T-helper 2 cell treated with Interferon-gamma antibody and Interleukin-4, amounts not matched to agents 5 μg/mL and 100 μg/mL, for 36 hours (primary cell): ENCODE data around the gene LYSMD1.
"Not testable (repeated sequence)": the region's sequence is repeated elsewhere in the genome, so short reads cannot be mapped to it uniquely, and the experiment has no call there.

Experiments used
- DNase-seq: peaks from one replicate; pipeline ENCODE4 v3.0.0; 2021; ENCODE audit warnings: low spot score
- H3K27ac Mint-ChIP-seq: one replicate; pipeline ENCODE4 v1.8.0; 2021; ENCODE audit warnings: mild to moderate bottlenecking, mixed read lengths
- H3K27me3 Mint-ChIP-seq: one replicate; pipeline ENCODE4 v1.8.0; 2021; ENCODE audit warnings: low read depth, mixed read lengths
- H3K36me3 Mint-ChIP-seq: one replicate; pipeline ENCODE4 v1.8.0; 2021; ENCODE audit warnings: low read depth, mixed read lengths
- H3K4me1 Mint-ChIP-seq: one replicate; pipeline ENCODE4 v1.8.0; 2021; ENCODE audit warnings: low read depth, mixed read lengths
- H3K4me3 Mint-ChIP-seq: one replicate; pipeline ENCODE4 v1.8.0; 2022; ENCODE audit warnings: mild to moderate bottlenecking, moderate library complexity, mixed read lengths
- H3K9me3 Mint-ChIP-seq: one replicate; pipeline ENCODE4 v1.8.0; 2021; ENCODE audit warnings: mixed read lengths

Gene LYSMD1, protein sequence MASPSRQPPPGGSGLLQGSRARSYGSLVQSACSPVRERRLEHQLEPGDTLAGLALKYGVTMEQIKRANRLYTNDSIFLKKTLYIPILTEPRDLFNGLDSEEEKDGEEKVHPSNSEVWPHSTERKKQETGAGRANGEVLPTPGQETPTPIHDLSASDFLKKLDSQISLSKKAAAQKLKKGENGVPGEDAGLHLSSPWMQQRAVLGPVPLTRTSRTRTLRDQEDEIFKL

DNA sequence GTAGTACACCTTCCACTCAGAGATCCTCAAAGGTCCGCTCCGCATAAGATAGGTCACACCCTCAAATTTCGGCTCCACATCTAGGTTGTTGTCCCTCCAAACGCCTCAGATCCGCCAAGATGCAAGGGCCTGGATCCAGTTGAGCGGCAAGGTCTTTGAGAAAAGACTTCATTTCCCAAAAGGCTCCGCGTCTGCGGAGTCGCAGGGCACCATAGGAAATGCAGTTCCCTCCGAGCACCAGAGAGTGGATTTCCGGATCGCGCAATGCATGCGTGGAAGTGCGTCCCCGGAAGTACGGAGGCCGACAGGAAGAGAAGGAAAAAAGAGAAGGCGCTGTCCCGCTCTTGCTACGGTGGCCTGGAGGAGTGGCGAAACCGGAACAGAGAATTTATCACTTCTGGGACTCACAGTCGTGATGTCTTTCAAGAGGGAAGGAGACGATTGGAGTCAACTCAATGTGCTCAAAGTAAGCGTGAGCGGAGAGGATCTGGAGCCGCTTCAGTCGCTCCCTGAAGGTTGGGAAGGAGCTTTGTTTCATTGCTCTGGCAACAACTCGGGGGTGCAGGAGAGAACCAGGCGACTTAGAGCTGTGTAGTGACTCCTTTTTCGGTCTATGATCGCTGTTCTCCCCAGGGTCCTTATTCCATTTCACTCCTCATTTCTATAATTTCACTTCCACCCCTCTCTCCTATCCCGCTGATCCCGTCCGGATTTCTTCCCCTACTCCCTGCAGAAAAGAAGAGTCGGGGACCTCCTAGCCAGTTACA is at the start of gene LYSMD1, which contains the start of gene SCNM1:
Gene LYSMD1, minus strand, starts transcription at position 165 of the 767 bp plus-strand sequence. CDS start 644 bp downstream, outside the sequence.
Gene SCNM1, plus strand, starts transcription at position 407 of the 767 bp plus-strand sequence. Its CDS starts 9 bp downstream, at position 416.
- peaks cover 34% of the 10 kb centered on the region for H3K4me1 Mint-ChIP-seq
- H3K27me3 Mint-ChIP-seq, result peaks cover 2% of the 10 kb centered on the region
- DNase-seq, result peak; percentile 97
- no peaks in the 10 kb centered on the region for H3K9me3 Mint-ChIP-seq
- peak within 1 kb of the TSS; percentile 91 for H3K4me3 Mint-ChIP-seq
- peak within 1 kb of the TSS; percentile 92 for H3K27ac Mint-ChIP-seq
- H3K36me3 Mint-ChIP-seq, result peaks cover 42% of the 10 kb centered on the region

DNA sequence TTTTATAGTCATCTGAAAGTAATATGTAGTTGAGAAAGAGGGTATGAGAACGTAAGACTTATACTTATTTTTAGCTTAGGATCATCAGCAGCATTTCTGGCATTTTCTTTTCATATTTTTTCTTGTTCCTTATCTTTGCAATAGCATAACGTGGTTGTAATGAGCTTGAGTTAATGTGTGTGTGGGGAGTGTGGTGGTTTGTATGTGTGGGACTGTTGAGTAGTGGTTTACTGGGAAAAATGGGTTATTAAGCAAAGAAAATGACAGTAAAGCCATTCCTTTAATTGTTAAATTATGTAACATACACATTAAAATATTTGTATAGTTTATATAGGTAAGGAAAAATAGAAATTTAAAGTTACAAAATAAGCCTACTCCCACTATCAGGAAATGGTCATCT is 47.9 kb upstream of the LYSMD1 start:
- Mint-ChIP-seq H3K4me1 (peaks cover 32% of the 10 kb centered on the region), H3K27me3 (no peaks in the 10 kb centered on the region), H3K4me3 (no peak overlapping the region), H3K27ac (no peak overlapping the region), H3K36me3 (peaks cover 26% of the 10 kb centered on the region), H3K9me3 (no peaks in the 10 kb centered on the region)
- no peak for DNase-seq

DNA sequence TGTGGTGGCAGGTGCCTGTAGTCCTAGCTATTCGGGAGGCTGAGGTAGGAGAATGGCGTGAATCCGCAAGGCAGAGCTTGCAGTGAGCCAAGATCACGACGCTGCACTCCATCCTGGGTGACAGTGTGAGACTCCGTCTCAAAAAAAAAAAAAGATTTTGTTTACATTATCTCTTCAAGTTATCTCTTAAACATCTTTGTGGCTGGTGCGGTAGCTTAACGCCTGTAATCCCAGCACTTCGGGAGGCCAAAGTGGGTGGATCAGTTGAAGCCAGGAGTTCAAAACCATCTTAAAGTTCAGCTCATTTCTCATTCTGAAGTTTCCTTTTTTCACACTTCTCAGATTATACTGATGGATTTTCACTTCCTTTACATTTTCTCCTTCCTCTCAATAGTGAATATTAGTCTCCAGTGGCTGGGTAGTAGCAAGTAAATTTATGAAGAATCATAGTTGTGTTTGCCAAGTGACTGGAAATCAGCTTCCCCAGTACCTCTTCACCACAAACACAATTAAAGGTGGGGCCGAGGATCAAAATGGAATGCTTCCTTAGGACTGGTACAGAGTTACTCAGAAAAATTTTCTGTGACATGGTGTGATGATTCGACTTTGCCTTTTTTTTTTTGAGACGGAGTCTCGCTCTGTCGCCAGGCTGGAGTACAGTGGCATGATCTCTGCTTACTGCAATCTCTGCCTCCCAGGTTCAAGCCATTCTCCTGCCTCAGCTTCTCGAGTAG is 46.4 kb upstream of the LYSMD1 start:
- Mint-ChIP-seq H3K4me3 (peak overlapping the region; percentile 81), H3K4me1 (peaks cover 32% of the 10 kb centered on the region), H3K27me3 (no peaks in the 10 kb centered on the region), H3K36me3 (peaks cover 33% of the 10 kb centered on the region), H3K9me3 (no peaks in the 10 kb centered on the region), H3K27ac (peak overlapping the region; percentile 89)
- DNase-seq, result peak; percentile 47

DNA sequence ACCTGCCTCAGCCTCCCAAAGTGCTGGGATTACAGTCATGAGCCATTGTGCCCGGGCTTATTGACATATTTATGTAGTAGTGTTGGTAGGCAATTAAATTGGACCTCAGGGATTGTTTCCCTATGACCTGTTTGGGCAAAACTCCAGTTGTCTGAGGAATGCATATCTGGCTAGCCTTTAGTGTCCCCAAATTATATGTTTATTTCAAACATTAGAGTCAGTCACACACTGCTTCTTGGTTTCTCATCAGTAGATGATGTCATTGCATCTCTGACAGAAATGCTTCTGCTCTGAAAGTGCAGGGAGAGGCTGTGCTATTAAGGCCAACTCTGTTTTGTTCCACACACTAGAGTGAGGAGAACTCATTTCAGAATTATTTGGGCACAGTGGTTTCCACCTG is 45.1 kb upstream of the LYSMD1 start:
- DNase-seq, result no peak
- H3K36me3 Mint-ChIP-seq, result peaks cover 39% of the 10 kb centered on the region
- peaks cover 28% of the 10 kb centered on the region for H3K4me1 Mint-ChIP-seq
- peak overlapping the region; percentile 49 for H3K27ac Mint-ChIP-seq
- H3K27me3 Mint-ChIP-seq, result no peaks in the 10 kb centered on the region
- peak overlapping the region; percentile 46 for H3K4me3 Mint-ChIP-seq
- no peaks in the 10 kb centered on the region for H3K9me3 Mint-ChIP-seq

DNA sequence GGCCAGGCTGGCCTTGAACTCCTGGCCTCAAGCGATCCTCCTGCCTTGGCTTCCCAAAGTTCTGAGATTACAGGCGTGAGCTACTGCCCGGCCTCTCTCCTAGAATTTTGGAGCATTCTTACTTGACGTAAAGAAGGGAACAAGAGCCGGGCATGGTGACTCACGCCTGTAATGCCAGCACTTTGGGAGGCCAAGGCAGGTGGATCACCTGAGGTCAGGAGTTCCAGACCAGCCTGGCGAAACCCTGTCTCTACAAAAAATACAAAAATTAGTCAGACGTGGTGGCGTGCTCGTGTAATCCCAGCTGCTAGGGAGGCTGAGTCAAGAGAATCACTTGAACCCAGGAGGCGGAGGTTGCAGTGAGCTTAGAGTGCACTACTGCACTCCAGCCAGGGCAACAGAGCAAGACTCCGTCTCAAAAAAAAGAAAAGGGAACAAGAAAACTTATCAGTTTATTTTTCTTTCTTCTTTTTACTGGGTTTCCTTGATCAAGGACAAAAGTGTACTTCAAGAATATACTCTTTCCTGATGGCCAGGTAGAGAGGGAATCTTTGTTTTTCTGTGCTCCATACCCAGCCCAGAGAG is 39.8 kb upstream of the LYSMD1 start:
- Mint-ChIP-seq H3K4me1 (peaks cover 13% of the 10 kb centered on the region), H3K36me3 (peaks cover 28% of the 10 kb centered on the region)
- not testable (repeated sequence) for H3K9me3 Mint-ChIP-seq, H3K27ac Mint-ChIP-seq, H3K4me3 Mint-ChIP-seq, H3K27me3 Mint-ChIP-seq, DNase-seq

DNA sequence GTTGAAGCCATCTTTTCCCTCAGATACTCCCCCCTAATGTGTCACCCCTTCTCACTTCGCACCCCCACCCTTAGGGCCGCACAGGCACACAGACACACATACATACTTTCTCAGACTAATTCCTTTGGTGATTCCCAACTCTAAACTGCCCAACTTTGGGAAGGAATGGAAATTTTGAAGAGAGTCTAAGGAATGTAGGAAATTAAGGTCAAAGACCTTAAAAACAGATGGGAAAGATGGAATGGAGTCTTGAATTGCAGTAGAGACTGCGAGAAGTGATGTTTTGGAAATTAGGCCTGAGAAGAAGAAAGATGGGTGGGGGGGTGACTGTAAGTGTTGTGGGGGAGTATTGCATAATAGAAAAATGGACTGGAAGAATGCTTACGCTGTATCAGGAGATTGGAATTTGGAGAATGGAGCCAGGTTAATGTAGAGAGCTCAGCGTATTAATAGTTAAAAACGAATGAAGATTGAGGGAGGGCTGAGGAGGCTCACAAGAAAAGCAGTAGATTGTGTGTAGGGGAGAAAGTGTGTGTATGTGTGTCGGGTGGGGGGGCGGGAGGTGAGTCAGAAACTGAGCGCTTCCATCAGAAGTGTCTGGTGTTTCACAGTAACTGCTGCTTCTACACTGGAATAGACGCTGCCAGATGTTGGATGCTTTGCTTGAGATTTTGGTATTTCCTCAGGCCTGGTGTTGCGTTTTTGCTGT is 34.3 kb upstream of the LYSMD1 start:
- DNase-seq, result no peak
- Mint-ChIP-seq H3K4me1 (peaks cover 34% of the 10 kb centered on the region), H3K36me3 (peaks cover 17% of the 10 kb centered on the region)

DNA sequence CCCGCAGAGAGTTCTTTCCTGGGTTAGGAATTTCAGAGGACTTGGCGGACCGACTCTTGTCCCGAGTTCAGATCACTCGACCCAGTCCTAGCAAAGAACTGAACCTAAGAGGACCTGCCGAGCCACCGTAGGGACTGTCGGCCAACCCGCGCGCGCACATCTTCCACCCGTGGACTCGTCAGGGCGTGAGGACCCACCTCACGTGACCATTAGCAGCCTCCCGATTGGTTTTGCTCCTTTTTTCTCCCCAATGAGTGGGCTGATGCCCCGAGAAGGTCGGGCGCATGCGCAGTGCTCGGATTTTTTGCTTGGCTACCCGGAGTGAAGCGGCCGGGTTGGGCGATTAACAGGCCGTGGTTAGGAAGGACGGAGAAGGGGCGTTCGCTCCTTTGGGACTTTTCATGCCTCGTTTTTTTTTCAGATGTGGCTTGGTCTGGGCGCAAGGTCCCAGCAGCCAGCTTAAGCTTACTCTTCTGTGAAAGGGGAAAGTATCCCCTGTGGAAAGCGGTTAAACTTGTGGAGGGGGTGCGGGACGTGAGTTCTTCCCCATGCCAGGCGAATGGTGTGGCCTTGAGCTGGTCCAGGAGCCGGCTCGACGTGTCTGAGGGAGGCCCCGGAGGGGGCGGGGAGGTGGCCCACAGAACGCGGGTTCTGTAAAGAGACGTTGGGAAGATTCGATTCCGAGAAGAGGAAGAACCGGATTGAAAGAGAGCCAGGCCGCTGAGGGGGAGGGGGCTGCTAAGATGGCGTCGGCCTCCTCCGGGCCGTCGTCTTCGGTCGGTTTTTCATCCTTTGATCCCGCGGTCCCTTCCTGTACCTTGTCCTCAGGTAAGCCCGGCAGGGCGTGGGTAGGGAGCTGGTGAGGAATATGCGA is 32.8 kb upstream of the LYSMD1 start, which contains the start of gene PIP5K1A:
Gene PIP5K1A, plus strand, starts transcription at position 299 of the 874 bp plus-strand sequence. Its CDS starts 445 bp downstream, at position 744.
- Mint-ChIP-seq H3K27me3 (peaks cover 4% of the 10 kb centered on the region), H3K4me3 (peak within 1 kb of the TSS; percentile 99), H3K27ac (peak within 1 kb of the TSS; percentile 93), H3K36me3 (peaks cover 17% of the 10 kb centered on the region), H3K4me1 (peaks cover 32% of the 10 kb centered on the region), H3K9me3 (no peaks in the 10 kb centered on the region)
- DNase-seq, result peak; percentile 96

More for the DNA sequence above, 34.3 kb upstream of the LYSMD1 start:
- Mint-ChIP-seq H3K27ac (peak overlapping the region; percentile 93), H3K9me3 (no peaks in the 10 kb centered on the region), H3K4me3 (peak overlapping the region; percentile 99), H3K27me3 (no peaks in the 10 kb centered on the region)

DNA sequence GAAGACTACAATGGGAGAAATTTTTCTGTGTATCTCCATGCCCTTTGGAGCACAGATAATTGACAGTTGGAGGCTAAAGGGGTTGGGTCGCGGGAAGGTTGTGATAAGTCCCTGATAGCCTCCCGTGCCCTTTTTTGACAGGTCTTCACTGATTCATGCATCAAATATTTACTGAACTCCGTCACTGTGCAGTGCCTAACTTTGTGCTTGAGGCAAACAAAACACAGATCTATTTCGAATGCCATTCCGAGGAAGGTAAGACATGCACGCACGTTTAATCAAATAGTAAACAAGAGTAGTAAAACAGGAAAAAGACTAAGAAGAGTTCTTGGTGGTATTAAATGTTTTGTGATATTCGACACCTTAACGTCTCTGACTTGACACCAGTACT is 32.2 kb upstream of the LYSMD1 start:
- no peaks in the 10 kb centered on the region for H3K9me3 Mint-ChIP-seq
- H3K4me1 Mint-ChIP-seq, result peaks cover 32% of the 10 kb centered on the region
- peaks cover 6% of the 10 kb centered on the region for H3K27me3 Mint-ChIP-seq
- peak overlapping the region; percentile 93 for H3K27ac Mint-ChIP-seq
- DNase-seq, result no peak
- peak overlapping the region; percentile 99 for H3K4me3 Mint-ChIP-seq
- H3K36me3 Mint-ChIP-seq, result peaks cover 15% of the 10 kb centered on the region

DNA sequence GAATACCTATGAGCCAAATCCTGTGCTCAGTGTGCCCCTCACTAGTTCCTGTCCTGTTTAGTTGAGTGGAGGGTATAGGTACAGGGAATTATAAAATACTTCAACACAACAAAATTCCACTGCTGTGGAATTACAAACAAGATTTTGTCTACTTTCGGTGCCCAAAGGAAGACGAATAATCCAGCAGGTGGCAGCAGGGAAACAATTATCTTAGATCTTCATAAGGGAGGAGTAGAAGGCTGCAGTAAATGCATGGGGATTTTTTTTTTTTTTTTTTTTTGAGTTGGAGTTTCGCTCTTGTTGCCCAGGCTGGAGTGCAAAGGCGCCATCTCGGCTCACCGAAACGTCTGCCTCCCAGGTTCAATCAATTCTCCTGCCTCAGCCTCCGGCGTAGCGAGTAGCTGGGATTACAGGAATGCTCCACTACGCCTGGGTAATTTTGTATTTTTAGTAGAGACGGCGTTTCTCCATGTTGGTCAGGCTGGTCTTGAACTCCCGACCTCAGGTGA is 30.6 kb upstream of the LYSMD1 start:
- Mint-ChIP-seq H3K27me3 (peaks cover 9% of the 10 kb centered on the region), H3K27ac (no peak overlapping the region), H3K36me3 (peaks cover 15% of the 10 kb centered on the region), H3K4me1 (peaks cover 26% of the 10 kb centered on the region), H3K9me3 (no peaks in the 10 kb centered on the region), H3K4me3 (peak overlapping the region; percentile 64)
- DNase-seq, result peak; percentile 39

DNA sequence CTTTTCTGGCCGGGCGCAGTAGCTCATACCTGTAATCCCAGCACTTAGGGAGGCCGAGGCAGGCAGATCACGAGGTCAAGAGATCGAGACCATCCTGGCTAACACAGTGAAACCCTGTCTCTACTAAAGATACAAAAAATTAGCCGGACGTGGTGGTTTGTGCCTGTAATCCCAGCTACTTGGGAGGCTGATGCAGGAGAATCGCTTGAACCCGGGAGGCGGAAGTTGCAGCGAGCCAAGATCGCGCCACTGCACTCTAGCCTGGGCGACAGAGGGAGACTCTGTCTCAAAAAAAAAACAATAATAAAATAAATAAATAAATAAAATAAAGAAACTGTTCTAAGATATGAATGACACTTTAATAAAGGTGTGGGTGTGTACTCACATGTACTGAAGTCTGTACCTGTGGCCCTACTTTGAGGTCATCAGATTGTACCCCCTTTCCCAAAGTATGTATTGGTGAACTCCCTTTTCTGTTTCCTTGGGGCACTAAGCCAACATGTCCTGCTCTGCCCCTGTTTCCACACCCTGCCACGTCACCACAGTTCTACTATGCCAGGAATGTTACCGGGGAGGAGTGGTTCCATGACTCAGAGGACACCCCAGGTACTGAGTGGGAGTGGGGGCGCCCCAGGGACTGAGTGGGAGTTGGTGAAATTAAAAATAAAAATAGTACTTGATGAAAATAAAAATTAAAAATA is 29.3 kb upstream of the LYSMD1 start:
- Mint-ChIP-seq H3K36me3 (peaks cover 15% of the 10 kb centered on the region), H3K4me1 (peaks cover 22% of the 10 kb centered on the region)
- not testable (repeated sequence) for DNase-seq, H3K4me3 Mint-ChIP-seq, H3K27me3 Mint-ChIP-seq, H3K9me3 Mint-ChIP-seq, H3K27ac Mint-ChIP-seq

DNA sequence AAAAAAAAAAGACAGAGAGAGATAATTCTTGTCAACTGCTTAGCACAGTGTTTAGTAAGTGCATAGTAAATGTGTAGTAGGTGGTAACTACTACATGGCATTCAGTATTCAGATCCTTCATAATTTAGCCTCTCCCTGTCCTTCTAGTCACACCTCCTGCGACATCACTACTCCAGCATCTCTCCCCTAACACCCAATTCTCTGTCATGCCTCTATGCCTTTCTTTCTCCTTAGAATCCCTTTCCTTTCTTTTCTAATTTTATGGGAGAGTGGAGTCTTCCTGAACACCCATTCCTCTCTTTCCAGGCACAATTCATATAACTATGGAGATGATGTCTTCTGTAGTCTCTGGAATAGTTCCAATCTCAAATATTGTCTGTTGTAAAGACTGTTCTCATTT is 28.2 kb upstream of the LYSMD1 start:
- H3K4me3 Mint-ChIP-seq, result no peak overlapping the region
- H3K27ac Mint-ChIP-seq, result no peak overlapping the region
- no peaks in the 10 kb centered on the region for H3K9me3 Mint-ChIP-seq
- H3K4me1 Mint-ChIP-seq, result peaks cover 22% of the 10 kb centered on the region
- peaks cover 7% of the 10 kb centered on the region for H3K36me3 Mint-ChIP-seq
- peaks cover 9% of the 10 kb centered on the region for H3K27me3 Mint-ChIP-seq
- DNase-seq, result no peak

DNA sequence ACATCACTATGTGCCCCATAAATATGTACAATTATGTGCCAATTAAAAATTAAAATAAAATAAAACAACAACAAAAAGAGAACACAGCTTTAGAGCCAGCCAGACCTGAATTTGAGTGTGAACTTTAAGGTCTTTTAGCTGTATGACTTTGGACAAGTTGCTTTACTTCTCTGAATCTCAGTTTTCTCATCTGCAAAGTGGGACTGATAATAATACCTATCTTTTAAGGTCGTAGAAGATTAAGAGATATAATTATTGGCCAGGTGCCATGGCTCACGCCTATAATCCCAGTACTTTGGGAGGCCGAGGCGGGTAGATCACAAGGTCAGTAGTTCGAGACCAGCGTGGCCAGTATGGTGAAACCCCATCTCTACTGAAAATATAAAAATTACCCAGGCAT is 27.6 kb upstream of the LYSMD1 start:
- Mint-ChIP-seq H3K27me3 (peaks cover 9% of the 10 kb centered on the region), H3K27ac (no peak overlapping the region), H3K9me3 (no peaks in the 10 kb centered on the region), H3K4me1 (peaks cover 25% of the 10 kb centered on the region), H3K4me3 (no peak overlapping the region), H3K36me3 (peaks cover 4% of the 10 kb centered on the region)
- DNase-seq, result no peak
